Erythroblast (primary cell): Measurements from ENCODE around the gene SMDT1.
A peak's percentile ranks its signal among the peaks of the same experiment; 100 is the strongest.
"Not testable (repeated sequence)": the region's sequence is repeated elsewhere in the genome, so short reads cannot be mapped to it uniquely, and the experiment has no call there.

Experiments
- DNase-seq, 2 experiments: peaks; one replicate each; lab custom pipeline; 2025; lab: John Stamatoyannopoulos, UW
- GATA1 ChIP-seq: IDR thresholded peaks from 2 replicates; pipeline ENCODE4 v1.6.1; 2011; ENCODE audit warnings: low read depth, mild to moderate bottlenecking, control low read depth, low read length, moderate library complexity
- POLR2A ChIP-seq: IDR thresholded peaks from 2 replicates; pipeline ENCODE4 v1.6.1; 2011; ENCODE audit warnings: mild to moderate bottlenecking, low read length

The SMDT1 gene

DNA sequence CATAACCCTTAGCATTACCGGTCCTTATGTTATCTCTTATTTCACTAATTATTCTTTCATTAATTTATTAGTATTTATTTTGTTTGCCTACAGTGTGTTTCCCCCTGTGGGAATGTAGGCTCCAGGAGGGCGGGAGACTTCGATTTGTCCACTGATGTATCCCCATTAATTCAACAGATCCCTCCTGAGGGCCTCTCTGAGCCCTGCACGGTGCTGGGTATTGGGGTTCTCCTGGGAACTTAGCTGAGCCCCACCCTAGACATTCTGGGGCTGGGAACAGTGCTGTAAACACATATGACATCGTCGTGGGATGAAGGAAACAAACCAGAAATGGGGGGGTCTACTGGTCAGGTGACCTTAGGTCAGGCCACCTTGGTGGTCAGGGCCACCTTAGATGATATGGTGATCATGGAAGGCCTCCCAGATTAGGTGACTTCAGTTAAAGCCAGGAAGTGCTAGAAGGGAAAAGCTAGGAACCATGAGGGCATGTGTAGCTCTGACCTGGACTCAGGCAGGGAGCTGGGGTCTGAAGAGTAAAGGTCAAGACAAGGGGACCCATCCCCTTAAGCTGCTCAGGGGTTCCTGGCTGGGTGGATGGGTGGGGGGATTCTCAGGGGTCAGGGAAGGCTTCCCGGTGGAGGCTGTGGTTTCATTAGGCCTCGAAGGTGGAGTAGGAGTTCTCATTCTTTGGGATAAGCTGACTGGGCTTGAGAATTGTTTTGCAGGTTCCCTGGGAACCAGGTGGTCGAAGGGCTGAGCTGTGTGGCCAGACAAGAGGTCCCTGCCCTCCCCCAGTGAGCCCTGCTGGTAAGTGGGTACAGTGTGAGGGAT, 4.4 kb upstream of the SMDT1 start:
- DNase-seq, result no peak
- TF ChIP-seq POLR2A, result no peak
- no peak for TF ChIP-seq GATA1

DNA sequence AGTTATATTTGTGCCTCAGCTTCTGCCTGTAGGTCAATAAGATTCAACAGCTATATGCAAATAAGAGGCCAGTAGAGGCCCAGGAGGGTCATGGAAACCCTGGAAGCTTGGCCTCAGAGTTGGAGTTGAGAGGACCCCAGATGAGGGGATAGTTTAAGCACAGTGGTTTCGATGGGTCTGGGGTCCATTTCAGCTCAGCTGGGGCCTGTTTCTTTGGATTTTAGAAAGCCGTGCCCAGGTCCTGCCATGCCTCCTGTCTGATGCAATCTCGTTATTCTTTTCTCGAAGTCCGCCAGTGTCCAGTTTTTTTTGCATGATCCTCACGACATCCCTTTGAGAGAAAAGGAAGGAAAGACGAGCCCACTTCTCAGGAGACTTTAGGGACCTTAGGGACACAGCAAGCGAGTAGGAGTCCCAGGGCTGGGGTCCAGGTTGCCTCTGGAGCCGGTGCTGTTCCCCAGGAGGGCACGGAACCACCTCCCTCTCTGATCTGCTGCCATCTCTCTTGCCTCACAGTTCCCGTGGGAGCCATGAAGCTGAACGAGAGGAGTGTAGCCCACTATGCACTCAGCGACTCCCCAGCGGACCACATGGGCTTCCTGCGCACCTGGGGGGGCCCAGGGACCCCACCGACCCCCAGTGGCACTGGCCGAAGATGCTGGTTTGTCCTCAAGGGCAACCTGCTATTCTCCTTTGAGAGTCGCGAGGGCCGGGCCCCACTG, 2.6 kb upstream of the SMDT1 start:
- no peak for TF ChIP-seq GATA1
- no peak for TF ChIP-seq POLR2A
- no peak for DNase-seq

DNA sequence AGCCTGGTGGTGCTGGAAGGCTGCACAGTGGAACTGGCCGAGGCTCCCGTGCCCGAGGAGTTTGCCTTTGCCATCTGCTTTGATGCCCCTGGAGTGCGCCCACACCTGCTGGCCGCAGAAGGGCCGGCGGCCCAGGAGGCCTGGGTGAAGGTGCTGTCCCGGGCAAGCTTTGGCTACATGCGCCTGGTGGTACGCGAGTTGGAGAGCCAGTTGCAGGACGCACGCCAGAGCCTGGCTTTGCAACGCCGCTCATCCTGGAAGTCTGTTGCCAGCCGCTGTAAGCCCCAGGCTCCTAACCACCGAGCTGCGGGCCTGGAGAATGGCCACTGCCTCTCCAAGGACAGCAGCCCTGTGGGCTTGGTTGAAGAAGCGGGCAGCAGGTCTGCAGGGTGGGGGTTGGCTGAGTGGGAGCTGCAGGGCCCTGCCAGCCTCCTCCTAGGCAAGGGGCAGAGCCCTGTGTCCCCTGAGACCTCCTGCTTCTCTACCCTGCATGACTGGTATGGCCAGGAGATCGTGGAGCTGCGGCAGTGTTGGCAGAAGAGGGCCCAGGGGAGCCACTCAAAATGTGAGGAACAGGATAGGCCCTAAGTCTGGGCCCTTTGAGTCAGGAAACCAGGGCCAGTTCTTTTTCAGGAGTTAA, 1.9 kb upstream of the SMDT1 start:
- TF ChIP-seq GATA1 (no peak), POLR2A (no peak)
- no peak for DNase-seq

DNA sequence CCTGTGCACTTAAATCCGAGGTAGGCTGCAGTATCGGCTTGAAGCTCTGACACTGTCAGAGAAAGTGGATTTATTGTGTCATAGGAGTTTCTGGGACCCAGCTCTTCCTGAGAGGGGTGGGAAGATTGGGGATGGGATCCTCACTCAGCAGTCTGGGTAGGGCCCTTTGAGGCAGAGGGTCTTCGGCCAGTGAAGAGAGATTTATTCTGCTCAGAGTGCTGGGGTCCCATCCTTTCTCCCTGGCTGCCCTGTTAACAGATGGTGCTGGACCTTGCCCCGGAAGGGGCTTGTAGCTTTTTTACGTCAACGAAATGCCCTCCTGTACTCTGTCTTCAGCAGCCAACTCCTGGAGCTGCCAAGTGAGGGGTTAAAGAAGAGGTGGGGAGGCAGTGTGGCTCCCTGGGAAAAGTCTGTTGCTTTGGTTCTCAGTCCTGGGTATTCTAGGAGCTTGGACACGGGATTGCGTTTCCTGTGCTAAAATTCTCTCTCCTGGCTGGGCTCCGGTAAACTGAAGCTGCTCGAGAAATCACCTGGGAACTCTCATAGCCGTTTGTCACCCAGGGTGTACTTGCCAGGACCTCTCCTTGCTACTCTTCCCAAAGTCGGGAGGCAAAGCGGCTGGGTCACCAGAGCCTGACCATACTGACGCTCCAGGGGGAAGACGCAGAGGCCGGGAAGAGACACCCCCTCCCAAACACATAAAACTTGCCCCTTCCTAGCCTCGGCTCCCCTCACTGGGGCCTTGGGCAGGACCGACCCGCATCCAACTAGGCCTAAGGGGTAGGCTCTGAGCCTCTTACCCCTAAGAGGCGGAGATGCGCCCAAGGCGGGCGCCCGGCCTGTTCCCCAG, 806 bp upstream of the SMDT1 start:
- no peak for DNase-seq

DNA sequence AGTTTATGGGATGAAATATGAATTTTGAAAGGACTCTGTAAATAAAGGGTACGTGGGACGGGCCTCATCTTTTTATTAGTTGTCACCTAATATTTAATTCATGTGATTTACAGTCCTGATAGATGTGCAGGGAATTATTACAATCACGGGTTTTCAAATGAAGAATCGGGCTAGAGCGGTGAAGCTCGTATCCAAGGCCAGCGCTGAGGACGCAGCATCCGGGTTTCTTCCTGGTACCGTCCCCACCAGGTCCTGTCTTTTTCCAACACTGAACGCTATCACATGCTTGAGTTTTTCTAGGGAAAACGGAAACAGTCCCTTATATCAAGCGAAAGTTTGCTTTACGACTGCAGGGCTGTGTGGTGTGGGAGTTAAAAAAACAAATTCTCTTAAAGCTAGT, 787 bp downstream of the SMDT1 start:
- TF ChIP-seq POLR2A, result no peak
- TF ChIP-seq GATA1, result no peak
- no peak for DNase-seq

More for the DNA sequence above, 806 bp upstream of the SMDT1 start:
- TF ChIP-seq GATA1, result no peak
- TF ChIP-seq POLR2A, result no peak

DNA sequence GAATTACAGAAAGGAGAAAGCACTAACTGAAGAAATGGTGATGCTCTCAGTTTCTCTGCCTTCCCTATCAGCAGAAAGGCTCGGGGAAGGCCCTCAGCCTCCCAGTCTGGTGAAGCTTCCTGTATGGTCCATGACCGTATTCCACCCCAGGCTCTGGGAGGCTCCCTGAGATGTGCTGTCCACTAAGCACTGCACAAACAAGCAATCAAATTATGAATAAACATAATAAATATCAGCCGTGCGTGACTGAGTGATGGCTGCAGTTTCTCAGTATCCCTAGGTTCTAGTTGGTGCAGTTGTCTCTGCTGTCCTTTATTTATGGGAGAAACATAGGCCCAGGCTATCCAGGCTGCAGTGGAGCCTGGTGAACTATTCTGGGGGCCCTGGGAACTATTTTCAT, 3.6 kb downstream of the SMDT1 start:
- TF ChIP-seq GATA1, result no peak
- TF ChIP-seq POLR2A, result no peak
- DNase-seq, result no peak

DNA sequence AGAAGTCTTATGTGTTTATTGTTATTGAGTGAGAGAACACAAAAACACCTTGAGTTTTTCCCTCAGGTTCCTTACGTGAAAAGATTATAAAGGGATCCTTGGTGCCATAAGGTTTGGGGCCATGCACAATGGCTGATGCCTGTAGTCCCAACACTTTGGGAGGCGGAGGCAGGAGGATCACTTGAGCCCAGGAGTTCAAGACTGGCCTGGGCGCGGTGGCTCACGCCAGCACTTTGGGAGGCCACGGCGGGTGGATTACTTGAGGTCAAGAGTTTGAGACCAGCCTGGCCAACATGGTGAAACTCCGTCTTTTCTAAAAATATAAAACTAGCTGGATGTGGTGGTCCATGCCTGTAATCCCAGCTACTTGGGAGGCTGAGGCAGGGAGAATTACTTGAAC, 5.4 kb downstream of the SMDT1 start:
- no peak for DNase-seq
- TF ChIP-seq GATA1 (no peak), POLR2A (no peak)

DNA sequence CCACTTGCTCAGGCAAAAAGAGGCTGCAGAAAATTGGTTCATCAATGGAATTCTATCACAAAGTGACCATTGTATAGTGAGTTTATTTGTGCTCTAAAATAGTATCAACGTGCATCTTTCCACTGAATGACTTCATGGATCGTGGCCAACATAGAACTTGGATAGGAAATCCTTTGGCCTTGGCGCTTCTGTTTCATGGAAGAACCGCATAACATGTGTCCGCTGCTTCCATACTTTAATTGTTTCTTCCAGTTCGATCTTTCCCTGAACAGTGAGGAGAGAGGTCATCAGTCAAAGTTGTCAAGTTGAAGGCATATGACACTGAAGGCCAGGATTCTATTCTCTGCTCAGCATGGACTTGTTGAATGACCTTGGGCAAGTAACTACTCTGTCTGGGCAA, 6.6 kb downstream of the SMDT1 start:
- TF ChIP-seq POLR2A (no peak), GATA1 (no peak)
- no peak for DNase-seq

DNA sequence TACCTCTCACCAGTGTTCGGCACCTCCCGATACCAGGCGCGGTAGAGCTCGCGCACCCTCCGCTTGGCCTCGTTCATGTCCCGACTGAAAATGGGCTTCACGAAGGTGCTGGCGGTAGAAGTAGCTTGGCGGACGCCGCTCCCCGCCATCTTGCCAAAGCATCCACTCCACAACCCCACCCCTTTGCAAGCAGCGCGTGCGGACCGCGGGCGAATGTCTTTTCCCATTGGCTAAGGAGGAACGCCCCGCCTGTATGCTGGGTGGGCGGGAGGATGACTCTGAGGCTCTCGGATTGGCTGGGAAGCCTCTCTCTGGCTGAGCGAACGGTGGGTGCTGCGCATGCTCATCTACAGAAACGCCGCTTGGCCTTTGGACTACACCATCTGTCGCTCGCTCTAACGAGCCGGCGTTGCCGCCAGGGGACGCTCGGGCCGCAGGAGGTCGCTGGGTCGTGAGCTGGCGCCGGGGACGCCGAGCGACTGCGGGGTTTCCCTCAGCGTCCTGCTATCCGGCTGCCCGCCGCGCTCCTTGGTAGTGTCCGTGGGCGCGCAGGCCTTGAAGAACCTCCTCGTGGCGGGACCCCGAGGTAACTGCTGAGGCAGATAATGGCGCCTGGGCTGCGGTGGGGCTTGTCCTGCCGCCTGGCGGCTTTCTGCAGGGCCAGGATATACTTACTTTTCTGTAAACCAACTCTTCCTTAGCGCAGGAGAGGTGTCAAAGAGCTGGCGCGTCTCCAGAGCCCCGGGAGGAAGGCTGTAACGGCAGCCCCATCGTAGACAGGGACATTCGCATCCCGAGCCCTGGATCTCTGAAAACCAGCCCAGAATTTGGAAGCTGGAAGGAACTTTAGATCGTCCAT, 11.3 kb downstream of the SMDT1 start, which contains the start of gene NDUFA6:
Gene NDUFA6, minus strand, starts transcription at position 177 of the 859 bp plus-strand sequence. Its CDS starts 28 bp downstream, at position 149.
- TF ChIP-seq GATA1 (no peak), POLR2A (peak; percentile 98)
- DNase-seq, result peak; percentile 100

GRCh38 chr22:42091455-42091782, 11.9 kb downstream of the SMDT1 start:
- TF ChIP-seq GATA1 (no peak), POLR2A (no peak)

DNA sequence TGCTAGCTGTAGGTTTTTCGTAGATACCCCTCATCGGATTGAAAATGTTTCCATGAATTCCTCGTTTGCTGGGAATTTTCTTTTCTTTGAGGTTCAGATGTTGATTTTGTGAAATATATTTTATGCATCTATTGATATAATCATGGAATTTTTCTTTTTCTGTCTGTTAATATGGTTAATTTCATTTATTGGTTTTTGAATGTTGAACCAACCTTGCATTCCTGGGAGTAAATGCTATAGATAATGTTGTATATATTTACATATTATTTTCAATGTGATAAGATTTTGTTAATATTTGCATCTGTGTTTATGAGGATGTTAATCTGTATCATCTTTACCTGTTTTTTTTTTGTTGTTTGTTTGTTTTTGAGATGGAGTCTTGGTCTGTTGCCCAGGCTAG, 21.7 kb downstream of the SMDT1 start:
- TF ChIP-seq POLR2A (no peak), GATA1 (no peak)
- peak; percentile 21 to 32 for DNase-seq

More at GRCh38 chr22:42091455-42091782, 11.9 kb downstream of the SMDT1 start:
- DNase-seq, result no peak

DNA sequence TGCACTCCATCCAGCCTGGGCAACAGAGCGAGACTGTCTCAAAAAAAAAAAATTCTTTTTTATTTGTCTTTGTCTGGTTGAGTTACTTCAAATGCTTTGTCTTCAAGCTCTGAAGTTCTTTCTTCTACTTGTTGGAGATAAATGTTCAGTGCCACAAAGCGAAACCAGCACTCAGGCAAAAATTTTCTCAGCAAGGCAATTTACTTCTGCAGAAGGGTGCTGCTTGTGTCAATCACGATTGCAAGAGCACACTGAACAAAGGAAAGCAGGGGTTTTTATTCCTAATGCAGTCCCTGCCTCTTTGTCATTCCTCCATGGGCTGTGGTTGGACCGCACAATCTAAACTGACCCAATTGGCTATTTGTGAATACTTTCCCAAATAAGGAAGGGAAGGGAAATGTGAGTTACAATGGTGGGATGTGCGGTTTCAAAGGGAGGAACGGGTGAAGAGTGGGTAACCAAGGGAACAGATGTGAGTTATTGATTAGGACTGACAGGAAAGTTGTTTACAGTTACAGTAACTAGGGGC, 24.9 kb downstream of the SMDT1 start:
- not testable (repeated sequence) for DNase-seq

DNA sequence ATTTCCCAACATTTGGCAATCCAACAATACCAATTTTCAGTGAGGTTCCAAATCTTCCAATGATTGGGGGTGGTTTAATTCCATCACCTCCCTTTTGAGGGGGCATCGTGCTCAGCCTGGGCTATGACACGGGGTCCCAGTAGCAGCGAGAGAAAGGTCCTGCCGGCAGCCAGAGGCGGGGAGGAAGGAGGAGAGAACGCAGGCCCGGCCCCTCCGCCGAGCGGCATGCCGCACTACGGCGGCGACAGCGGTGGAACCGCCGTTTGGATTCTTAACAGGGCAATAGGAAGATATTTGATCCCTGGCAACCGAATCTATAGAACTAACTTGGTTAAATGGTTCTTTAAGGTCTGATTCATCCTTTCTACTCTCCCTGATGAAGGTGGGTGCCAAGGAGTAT, 29.3 kb downstream of the SMDT1 start:
- TF ChIP-seq POLR2A, result no peak
- no peak for TF ChIP-seq GATA1
- no peak for DNase-seq
